ENCODE data around the gene RBL2.
"Not testable (repeated sequence)": the region's sequence is repeated elsewhere in the genome, so short reads cannot be mapped to it uniquely, and the experiment has no call there.

Gene RBL2

GRCh38 chr16:53539346-53539745, 105.1 kb downstream of the RBL2 start:
- not testable (repeated sequence) for DNase-seq (ENCODE audit: low spot score)

GRCh38 chr16:53539759-53540718, 105.8 kb downstream of the RBL2 start:
- DNase-seq (ENCODE audit: low spot score) = not testable (repeated sequence)
